GM13977 (cell line): ENCODE results near the gene TMEM186.
"Not testable (repeated sequence)": the region's sequence is repeated elsewhere in the genome, so short reads cannot be mapped to it uniquely, and the experiment has no call there.

Source experiments
- DNase-seq: peaks from one replicate; pipeline ENCODE4 v3.0.0; 2012; ENCODE audit warnings: low spot score
- in situ Hi-C: fragments of 300-500 bp; cut with MboI; formaldehyde crosslinking; loops from one replicate; pipeline ENCODE4 v1.12.0; 2022; ENCODE audit warnings: low sequenced_read_pairs, low pct_unique_long_range_greater_than_20kb, mixed read lengths, inconsistent platforms; ENCODE audit not compliant: unreplicated experiment
- TF ChIP-seq, protein P1 (sequence below): IDR thresholded peaks from 2 replicates; pipeline ENCODE4 v1.5.1; 2012; ENCODE audit warnings: mild to moderate bottlenecking, control low read depth; ENCODE audit not compliant: insufficient read depth; ENCODE audit errors: extremely low read depth, missing control alignments

The TMEM186 gene, protein sequence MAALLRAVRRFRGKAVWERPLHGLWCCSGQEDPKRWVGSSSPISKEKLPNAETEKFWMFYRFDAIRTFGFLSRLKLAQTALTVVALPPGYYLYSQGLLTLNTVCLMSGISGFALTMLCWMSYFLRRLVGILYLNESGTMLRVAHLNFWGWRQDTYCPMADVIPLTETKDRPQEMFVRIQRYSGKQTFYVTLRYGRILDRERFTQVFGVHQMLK

DNA sequence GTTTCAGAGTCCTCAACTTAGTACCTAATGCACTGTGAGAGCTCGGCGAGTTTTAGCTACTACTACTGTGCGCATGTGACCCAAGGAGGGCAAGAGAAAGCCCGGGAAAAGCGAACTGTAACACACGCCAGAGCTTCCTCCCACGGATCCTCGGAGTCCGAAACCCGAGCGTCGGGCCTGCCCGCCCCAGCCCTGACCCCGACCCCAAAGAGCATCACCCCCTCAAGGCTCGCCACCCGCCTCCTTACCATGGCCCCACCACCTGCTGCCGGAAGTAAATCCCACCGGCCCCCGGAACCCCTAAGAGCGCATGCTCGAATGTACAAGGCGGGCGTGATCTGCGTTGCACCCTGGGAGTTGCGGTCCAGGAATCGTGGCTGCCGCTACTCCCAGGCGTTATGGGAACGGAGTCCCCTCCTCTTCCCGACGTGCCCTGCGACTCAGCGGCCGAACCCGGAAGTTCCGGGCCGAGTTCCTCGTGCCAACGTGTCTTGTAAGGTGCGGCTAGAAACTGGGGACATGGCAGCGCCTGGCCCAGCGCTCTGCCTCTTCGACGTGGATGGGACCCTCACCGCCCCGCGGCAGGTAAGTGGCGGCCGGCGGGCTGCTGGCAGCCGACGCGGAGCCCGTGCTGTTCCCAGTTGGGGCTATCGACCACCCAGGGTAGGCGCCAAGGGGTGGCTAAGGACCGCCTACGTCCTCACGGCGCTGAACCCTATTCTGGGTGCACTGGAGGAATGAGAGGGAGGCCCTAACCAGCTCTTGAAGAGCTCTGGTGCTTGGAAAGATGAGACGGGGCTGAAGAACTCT is at the start of gene TMEM186, which contains the start of gene PMM2:
TSS of gene TMEM186 (minus strand) at position 276 of the 810 bp plus-strand sequence. CDS start at position 251, 25 bp downstream.
TSS of gene PMM2 (plus strand) at position 476 of the 810 bp plus-strand sequence. CDS start at position 520, 44 bp downstream.
- in situ Hi-C loops: loop anchor here (10.0 to 25.0 kb wide), 2 partner anchors 123 to 235 kb away; partner anchors contain the start of gene ABAT
- DNase-seq: peak; percentile 97
- TF ChIP-seq, protein P1, sequence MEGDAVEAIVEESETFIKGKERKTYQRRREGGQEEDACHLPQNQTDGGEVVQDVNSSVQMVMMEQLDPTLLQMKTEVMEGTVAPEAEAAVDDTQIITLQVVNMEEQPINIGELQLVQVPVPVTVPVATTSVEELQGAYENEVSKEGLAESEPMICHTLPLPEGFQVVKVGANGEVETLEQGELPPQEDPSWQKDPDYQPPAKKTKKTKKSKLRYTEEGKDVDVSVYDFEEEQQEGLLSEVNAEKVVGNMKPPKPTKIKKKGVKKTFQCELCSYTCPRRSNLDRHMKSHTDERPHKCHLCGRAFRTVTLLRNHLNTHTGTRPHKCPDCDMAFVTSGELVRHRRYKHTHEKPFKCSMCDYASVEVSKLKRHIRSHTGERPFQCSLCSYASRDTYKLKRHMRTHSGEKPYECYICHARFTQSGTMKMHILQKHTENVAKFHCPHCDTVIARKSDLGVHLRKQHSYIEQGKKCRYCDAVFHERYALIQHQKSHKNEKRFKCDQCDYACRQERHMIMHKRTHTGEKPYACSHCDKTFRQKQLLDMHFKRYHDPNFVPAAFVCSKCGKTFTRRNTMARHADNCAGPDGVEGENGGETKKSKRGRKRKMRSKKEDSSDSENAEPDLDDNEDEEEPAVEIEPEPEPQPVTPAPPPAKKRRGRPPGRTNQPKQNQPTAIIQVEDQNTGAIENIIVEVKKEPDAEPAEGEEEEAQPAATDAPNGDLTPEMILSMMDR: no peak

DNA sequence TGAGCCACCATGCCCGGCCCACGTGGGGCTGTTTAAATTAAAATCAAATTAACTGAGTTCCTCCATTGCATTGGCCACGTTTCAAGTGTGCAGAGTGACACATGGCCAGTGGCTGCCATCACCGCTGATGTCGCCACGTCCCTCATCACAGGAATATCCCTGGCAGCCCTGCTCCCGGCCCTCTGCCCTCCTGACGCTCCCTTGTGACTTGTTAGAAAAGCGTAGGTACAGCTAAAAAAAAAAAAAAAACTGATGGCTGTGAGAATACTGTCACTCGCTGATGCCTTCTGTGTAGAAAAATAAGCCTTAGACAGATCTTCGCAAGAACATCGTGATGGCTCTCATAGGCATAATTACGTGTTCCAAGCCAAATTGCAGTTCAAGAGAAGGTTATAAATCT is 49.7 kb upstream of the TMEM186 start:
- DNase-seq: no peak
- in situ Hi-C loops: no loop called here
- TF ChIP-seq, protein P1: no peak

DNA sequence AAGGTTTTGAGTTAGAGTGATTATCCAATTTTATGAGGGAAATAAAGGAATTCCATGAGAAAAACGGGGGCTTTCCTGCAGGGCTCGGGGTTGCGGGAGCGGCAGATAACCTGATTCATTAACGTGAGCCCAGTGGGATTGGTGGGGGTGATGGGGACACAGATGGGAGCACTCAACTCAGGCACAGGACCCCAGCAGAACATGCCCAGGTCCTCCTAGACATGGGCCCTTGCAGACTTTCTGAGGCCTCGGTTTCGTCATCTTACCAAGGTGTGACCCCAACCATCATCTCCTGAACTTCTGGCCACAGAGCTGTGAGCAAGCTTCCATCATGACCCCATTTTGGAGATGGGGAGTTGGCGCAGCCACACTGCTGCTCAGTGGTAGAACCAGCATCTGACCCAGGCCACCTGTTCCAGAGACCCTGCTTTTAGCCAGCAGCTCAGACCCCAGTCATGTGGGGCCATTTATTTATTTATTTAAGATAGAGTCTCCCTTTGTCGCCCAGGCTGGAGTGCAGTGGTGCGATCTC is 49.0 kb upstream of the TMEM186 start:
- in situ Hi-C loops: no loop called here
- TF ChIP-seq, protein P1: no peak

DNA sequence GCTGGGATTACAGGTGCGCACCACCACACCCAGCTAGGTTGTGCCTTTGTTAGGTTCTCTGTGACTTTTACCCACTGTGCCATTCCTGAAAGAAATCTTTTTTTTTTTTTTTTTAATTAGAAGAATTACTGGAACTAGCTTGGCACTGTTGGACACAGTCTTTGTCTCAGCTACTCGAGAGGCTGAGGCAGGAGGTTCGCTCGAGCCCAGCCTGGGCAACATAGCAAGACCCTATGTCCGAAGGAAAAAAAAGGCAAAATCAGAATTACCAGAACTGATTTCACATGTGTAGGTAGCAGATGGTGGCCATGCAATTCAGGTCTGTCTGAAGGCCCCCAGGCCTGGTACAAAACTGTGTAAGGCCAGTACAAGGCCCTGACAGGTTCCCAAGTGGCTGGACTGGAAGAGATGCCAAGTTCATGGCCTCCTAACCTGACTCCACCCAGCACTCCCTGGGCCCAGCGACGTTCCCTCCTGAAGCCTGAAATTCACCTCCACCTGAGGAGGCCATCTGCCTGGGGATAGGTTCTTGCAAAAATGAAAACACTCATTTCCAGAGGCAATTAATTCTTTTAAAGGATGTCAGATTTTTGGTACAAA is 48.4 kb upstream of the TMEM186 start:
- no peak for DNase-seq
- TF ChIP-seq, protein P1: no peak
- in situ Hi-C loops: no loop called here

More for the DNA sequence above, 49.0 kb upstream of the TMEM186 start:
- no peak for DNase-seq

DNA sequence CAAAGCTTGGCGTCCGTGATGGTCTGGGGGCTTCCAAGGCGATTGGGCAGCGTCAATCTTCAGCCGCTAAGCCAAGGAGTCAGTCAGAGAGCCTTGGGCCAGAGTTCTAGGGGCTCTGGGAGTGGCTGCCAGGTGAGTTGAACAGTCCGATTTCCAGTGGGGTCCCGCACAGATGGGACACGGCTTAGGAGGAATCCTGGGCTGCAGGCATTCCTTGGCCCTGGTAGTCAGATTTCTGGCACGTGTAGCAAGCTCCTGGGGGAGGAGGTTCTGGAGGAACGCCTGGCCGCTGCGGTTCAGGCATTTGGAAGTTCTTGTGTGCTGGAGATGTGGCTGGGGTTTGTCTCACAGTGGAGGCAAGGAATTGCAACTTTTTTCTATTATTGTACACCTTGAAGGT is 45.9 kb upstream of the TMEM186 start:
- DNase-seq, in situ Hi-C loops: not testable (repeated sequence)

DNA sequence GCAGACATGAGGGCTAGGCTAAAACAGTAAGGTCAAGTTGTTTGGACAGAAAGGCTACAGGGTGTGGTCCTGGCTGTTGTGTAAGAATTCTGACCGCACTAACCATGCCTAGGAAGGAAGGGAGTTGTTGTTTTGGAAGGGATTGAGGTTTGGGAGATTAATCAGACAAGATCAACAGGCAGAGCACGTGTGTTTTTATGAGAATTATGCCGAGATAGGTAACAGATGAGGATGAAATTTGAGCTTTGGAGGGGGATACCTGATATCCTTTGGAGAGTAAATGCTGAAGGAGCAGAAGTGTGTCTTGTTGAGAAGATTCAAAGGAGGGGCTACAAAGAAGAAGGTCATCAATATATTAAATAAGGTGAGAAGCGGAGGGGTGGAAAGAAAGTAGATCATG is 44.6 kb upstream of the TMEM186 start:
- DNase-seq, in situ Hi-C loops: not testable (repeated sequence)

DNA sequence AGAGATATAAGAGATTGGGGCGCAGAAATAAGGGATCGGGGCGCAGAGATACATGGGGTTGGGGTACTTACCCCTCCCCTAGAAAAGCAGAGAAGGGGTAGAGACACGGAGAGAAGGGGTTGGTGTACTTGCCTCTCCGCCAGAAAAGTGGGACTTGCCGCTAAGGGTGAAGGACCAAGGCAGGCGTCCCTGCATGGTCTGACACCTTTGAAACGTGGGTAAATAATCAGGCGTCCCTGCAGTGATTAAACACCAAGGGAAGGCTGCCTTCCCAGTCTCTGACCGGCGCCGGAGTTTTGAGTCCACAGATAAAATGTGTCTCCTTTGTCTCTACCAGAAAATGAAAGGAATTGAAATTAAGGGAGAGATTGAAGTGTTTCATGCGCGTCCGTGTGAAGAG is 40.2 kb upstream of the TMEM186 start:
- in situ Hi-C loops: not testable (repeated sequence)

DNA sequence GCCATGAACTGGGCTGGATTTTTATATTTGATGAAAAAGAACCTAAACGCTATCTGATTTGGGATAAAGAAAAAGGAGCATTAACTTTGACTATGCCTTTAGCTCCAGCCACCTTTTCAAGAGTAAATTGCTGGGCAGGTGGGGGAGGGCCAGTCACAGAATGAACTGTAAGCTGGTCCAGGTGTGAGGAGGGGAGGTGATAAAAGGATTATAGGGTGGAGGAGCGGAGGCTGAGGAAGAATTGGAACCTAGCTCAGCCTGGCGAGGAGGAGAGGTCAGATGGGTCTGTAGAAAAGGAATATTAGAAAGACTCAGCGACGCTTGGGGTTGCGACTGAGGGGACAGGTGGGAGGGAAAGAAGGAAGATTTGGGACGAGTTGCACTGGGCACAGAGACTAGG is 39.4 kb upstream of the TMEM186 start:
- DNase-seq, in situ Hi-C loops: not testable (repeated sequence)

More for the DNA sequence above, 40.2 kb upstream of the TMEM186 start:
- not testable (repeated sequence) for DNase-seq
